Measurements from ENCODE around the gene CPS1. TPM values are rescaled to one million over a fixed set of nuclear protein-coding genes. Genes with fewer than 3 reads are reported as not detected.

Gene CPS1
- total RNA-seq, 1 experiment from 2014 or later, result 14.2 TPM

DNA sequence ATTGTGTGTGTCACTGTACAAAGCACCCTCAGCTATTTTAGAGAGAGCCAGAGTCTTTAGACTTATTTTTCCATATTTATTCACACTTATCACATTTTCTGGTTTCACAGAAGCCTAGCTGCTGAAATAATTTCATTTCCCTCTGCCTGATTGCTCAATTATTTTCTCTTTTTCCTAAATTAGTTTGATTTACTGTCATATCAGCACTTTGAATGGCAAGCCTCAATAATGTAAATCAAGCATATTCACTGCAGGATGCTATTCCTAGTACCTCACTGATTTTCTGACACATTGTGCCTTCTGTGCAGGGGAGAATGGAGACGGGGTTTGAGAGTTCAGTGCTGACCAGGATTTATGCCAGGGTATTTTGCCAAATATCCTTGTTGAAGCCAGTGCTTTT lies 48.3 kb downstream of the CPS1 start:
- no peaks in the 10 kb centered on the region for H3K9me3 ChIP-seq (ENCODE audit: control insufficient read depth, low read depth, low read length)
- no peak overlapping the region for H3K4me3 Mint-ChIP-seq
- H3K4me2 ChIP-seq (ENCODE audit: insufficient read depth, insufficient read length, low read length), result no peak overlapping the region
- no peak overlapping the region for H4K8ac ChIP-seq (replicated peaks; ENCODE audit: insufficient read length, low read depth, low read length)
- H3K27me3 Mint-ChIP-seq (ENCODE audit: low read depth), result no peaks in the 10 kb centered on the region
- no peak overlapping the region for H2BK5ac ChIP-seq (ENCODE audit: insufficient read length, low read length)
- no peaks in the 10 kb centered on the region for H3K79me1 ChIP-seq (ENCODE audit: insufficient read depth, low read depth, low read length, poor library complexity, severe bottlenecking)
- H3K14ac ChIP-seq (ENCODE audit: insufficient read depth, low read length), result no peak overlapping the region
- H3K27ac Mint-ChIP-seq, result no peak overlapping the region
- H3K9ac ChIP-seq (ENCODE audit: extremely low read depth, insufficient read length, low read length), result no peak overlapping the region
- H3K27ac ChIP-seq (ENCODE audit: insufficient read length, low read depth, low read length), result no peak overlapping the region
- no peaks in the 10 kb centered on the region for H3K4me1 Mint-ChIP-seq
- TF ChIP-seq, protein P1, sequence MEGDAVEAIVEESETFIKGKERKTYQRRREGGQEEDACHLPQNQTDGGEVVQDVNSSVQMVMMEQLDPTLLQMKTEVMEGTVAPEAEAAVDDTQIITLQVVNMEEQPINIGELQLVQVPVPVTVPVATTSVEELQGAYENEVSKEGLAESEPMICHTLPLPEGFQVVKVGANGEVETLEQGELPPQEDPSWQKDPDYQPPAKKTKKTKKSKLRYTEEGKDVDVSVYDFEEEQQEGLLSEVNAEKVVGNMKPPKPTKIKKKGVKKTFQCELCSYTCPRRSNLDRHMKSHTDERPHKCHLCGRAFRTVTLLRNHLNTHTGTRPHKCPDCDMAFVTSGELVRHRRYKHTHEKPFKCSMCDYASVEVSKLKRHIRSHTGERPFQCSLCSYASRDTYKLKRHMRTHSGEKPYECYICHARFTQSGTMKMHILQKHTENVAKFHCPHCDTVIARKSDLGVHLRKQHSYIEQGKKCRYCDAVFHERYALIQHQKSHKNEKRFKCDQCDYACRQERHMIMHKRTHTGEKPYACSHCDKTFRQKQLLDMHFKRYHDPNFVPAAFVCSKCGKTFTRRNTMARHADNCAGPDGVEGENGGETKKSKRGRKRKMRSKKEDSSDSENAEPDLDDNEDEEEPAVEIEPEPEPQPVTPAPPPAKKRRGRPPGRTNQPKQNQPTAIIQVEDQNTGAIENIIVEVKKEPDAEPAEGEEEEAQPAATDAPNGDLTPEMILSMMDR (conservative IDR thresholded peaks at IDR 0.05), result no peak
- no peak overlapping the region for H3T11ph ChIP-seq (ENCODE audit: low read length)
- no peak overlapping the region for H2BK20ac ChIP-seq (ENCODE audit: low read depth, low read length, poor library complexity, severe bottlenecking)
- no peak overlapping the region for H3K23ac ChIP-seq (ENCODE audit: insufficient read length, low read depth, low read length)
- H3K56ac ChIP-seq (ENCODE audit: insufficient read length, low read depth, low read length), result no peak overlapping the region
- no peak overlapping the region for H3K18ac ChIP-seq (ENCODE audit: insufficient read length, low read depth, low read length)
- H3K9me3 Mint-ChIP-seq, result no peaks in the 10 kb centered on the region
- no peak overlapping the region for H2BK15ac ChIP-seq (ENCODE audit: low read depth, low read length)
- no peak overlapping the region for H2BK120ac ChIP-seq (ENCODE audit: low read depth, low read length, poor library complexity, severe bottlenecking)
- no peak overlapping the region for H2BK12ac ChIP-seq (ENCODE audit: insufficient read length, low read depth, low read length)
- no CpG with 5 or more reads among the region's 1 CpG for WGBS (ENCODE audit: extremely low coverage, insufficient read length, low lambda C conversion rate)
- H4K91ac ChIP-seq (ENCODE audit: insufficient read length, low read depth, low read length), result no peak overlapping the region
- DNase-seq, result no peak
- H4K5ac ChIP-seq (ENCODE audit: insufficient read length, low read depth, low read length), result no peak overlapping the region
- H3K23me2 ChIP-seq (ENCODE audit: insufficient read length, low read depth, low read length, poor library complexity, severe bottlenecking), result no peaks in the 10 kb centered on the region
- H3K36me3 Mint-ChIP-seq (ENCODE audit: insufficient read depth in 1 of 3, low read depth in 3 of 3), result no peaks in the 10 kb centered on the region
- no peak overlapping the region for H2AFZ ChIP-seq (ENCODE audit: low read length)
- no peak overlapping the region for H3K4ac ChIP-seq (ENCODE audit: low read depth, low read length)
- no peak overlapping the region for H2AK5ac ChIP-seq (ENCODE audit: insufficient read length, low read length)
- no peaks in the 10 kb centered on the region for H3K27me3 ChIP-seq (ENCODE audit: insufficient read depth, low read length)
- no peaks in the 10 kb centered on the region for H3K4me1 ChIP-seq (ENCODE audit: insufficient read depth, low read length)
- H4K20me1 ChIP-seq (ENCODE audit: control insufficient read depth, insufficient read depth, insufficient read length), result no peaks in the 10 kb centered on the region
- no peaks in the 10 kb centered on the region for H3K79me2 ChIP-seq (ENCODE audit: insufficient read depth, low read length)

All from H9 (cell line).